ENCODE data around the gene SIN3B. TPM values are rescaled to one million over a fixed set of nuclear protein-coding genes. Genes with fewer than 3 reads are reported as not detected.
"Not testable (repeated sequence)": the region's sequence is repeated elsewhere in the genome, so short reads cannot be mapped to it uniquely, and the experiment has no call there.

The SIN3B gene
- 19.8 and 22.2 TPM in 2 replicates for total RNA-seq
- 35.5 TPM for polyA plus RNA-seq (2012)

DNA sequence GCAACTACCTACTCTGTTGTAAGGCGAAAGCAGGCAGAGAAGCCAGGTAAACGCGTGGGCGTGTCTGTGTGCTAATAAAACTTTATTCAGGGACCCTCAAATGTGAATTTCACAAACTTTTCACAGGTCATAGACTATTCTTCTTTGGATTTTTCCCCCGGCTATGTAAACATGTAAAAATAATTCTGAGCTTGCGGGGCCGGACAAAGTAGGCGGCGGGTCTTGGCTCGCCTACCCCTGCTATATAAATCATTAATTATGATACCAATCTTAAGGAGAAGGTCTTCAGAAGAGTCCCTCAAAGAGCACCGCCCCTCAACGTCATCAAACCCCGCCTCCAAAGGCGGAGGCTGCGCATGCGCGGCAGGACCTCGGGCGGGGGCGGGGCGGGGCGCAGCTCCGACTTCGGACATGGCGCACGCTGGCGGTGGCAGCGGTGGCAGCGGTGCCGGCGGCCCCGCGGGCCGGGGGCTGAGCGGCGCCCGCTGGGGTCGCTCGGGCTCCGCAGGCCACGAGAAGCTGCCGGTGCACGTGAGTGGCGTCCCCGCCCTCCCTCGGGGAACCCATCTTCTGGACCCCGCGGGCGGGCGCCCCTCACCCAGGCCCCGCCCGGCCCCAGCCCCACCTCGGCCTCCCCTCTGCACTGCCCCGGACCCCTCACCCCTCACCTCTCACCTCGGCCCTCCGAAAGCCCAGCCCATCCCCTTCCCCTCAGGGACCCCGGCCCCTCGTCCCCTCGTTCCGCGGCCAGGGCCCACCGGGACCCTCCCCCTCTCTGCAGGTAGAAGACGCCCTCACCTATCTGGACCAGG is at the start of gene SIN3B:
TSS of gene SIN3B (plus strand) at position 389 of the 812 bp plus-strand sequence. CDS start at position 412, 23 bp downstream.
- DNase-seq (ENCODE audit: low read depth) = peak; percentile 91

DNA sequence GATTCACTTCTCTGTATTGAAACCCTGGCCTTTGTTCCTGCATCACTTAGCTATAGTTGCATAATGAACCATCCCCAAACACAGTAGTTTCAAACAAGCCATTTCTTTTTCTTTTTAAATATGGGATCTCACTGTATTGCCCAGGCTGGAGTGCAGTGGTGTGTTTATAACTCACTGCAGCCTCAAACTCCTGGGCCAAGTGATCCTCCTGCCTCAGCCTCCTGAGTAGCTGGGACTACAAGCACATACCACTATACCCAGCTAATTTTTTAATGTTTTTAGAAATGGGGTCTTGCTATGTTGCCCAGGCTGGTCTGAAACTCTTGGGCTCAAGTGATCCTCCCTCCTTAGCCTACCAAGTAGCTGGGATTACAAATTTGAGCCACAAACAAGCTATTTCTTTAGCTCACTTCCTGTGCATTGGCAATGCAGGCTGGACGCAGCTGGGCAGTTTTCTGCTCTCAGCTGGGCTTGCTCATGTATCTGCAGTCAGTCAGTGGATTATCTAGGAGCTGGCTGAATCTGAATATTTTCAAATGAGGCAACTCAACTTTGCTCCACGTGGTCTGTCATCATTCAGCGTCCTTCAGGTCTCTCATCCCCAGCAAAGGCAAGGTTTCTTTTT is 49.5 kb upstream of the SIN3B start:
- no peak for DNase-seq (ENCODE audit: low read depth)

DNA sequence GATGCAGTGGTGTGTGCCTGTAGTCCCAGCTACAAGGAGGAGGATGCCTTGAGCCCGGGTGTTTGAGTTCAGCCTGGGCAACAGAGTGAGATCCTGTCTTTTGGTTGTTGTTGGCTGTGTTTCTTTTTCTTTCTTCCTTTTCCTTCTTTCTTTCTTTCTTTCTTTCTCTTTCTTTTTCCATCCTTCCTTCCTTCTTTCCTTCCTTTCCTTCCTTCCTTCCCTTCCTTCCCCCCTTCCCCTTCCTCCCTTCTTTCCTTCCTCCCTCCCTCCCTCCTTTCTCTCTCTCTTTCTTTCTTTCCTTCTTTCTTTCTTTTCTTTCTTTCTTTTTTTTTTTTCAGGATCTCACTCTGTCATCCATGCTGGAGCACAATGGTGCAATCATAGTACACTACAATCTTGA is 46.5 kb upstream of the SIN3B start:
- DNase-seq (ENCODE audit: low read depth) = no peak

DNA sequence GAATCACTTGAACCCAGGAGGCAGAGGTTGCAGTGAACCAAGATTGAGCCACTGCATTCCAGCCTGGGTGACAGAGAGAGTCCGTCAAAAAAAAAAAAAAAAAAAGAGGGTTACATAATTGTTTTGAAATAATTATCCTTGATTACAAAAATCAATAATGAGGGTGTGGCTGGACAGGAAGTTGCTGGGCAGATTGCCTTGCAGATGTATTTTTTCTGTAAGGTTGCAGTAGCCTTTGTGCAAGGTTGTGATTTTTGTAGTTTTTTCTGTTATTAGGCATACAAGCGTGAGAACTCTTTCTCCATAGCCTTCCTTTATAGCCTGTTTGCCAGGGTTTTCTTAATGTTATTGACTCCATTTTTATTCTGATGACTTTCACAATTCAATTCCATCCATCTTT is 40.7 kb upstream of the SIN3B start:
- no peak for DNase-seq (ENCODE audit: low read depth)

DNA sequence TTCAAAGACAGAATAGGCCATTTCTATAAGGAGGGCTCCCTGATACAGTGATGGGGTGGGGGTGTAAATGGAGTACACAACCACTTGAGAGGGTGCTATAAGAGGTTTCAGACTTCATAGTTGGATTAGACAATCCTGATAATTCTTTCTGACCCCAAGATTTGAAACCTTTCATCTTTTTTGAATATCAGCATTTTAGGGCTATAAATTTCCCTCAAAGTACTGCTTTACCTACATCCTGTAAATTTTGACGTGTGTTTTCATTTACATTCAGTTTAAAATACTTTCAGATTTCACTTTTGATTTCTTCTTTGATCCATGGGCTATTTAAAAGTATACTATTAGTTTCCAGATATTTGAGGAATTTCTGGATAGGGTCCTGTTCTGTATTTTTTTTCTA is 40.0 kb upstream of the SIN3B start:
- no peak for DNase-seq (ENCODE audit: low read depth)

DNA sequence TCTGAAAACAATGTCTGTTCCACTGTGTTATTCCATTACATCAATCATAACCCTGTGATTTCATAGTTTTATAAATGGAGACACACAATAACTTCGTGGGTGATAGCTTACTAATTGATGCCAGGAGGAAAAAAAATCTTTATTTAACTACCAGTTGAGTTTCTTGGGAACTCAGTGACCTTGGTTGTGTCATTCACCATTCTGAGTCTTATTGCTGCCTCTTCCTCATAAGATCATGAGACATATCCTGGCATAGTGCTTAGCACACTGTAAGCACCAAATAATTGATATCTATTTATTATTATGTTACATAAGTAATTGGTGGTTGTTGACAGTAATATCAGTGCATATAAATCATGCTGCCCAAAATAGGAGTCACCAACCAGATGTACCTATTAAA is 39.1 kb upstream of the SIN3B start:
- DNase-seq (ENCODE audit: low read depth) = no peak

DNA sequence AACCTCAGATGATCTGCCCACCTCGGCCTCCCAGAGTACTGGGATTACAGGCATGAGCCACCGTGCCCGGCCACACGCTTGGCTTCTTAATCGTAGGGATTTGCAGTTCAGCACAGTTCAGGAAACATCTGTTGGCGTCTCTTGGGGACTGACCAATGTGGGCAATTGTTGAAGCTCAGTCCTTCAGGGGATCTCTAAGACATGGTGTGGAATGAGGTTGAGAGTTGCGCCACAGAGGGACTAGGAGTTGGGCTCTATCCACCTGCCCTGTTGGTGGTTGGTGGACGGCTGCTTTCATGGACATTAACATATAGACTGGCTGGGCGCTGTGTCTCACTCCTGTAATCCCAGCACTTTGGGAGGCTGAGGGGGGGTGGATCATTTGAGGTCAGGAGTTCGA is 37.3 kb upstream of the SIN3B start:
- DNase-seq (ENCODE audit: low read depth) = no peak

DNA sequence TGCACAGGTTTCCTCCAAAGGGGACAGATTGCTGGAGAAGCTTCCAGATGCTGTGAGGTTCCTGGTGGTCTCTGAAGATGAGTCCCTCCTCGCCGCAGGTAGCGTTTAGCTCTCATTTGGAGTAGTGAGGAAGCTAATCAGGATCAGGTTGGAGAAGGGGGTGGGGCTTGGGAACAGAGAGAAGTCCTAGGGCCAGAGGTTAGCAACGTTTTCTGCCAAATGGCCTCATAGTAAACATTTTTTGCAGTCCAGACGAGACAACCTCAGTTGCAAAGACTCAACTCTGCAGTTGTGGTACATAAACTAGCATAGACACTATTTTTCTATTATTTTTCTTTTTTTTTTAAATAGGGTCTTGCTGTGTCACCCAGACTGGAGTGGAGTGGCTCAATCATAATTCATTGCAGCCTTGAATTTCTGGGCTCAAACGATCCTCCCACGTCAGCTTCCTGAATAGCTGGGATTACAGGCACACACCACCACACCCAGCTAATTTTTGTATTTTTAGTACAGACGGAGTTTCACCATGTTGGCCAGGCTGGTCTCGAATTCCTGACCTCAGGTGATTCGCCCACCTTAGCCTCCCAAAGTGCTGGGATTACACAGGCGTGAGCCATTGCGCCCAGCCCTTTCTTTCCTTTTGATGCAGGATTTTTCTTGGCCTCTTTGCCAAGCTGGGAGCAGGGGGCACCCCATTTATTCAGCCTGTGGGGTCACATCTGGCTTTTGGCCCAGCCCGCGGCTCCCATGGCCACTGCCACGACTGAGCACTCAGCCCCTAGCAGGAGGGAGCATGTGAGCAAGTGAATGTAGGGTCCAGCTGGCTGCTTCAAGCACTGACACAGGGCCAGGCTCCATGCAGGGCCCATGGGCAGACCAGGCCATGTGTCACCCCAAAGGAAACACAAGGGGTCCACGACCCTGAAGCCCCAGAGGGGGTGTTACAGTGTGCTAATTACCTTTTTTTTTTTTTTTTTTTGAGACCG is 34.4 kb upstream of the SIN3B start:
- no peak for DNase-seq (ENCODE audit: low read depth)

GRCh38 chr19:16795731-16796130 is 33.5 kb upstream of the SIN3B start:
- no peak for DNase-seq (ENCODE audit: low read depth)

DNA sequence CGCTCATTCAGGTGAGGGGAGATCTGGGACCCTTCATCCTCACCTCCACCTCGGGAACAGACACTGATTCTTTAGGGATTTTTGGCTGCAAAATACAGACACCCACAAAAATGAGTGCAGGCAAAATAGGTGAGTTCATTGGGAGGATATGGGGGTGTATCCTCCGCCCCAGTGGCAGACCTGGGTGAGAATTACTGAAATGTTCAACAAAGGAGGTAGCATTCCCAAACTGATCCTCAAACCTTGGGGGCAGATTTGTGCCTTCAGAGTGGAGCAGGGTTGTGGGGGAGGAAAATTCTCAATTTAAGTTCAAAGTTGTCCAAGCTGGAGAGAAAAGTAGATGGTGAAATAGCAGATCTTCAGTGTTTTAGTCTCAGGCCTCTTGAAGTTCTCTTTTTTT is 31.3 kb upstream of the SIN3B start:
- no peak for DNase-seq (ENCODE audit: low read depth)

GRCh38 chr19:16798326-16798725 is 30.9 kb upstream of the SIN3B start:
- DNase-seq (ENCODE audit: low read depth) = not testable (repeated sequence)

DNA sequence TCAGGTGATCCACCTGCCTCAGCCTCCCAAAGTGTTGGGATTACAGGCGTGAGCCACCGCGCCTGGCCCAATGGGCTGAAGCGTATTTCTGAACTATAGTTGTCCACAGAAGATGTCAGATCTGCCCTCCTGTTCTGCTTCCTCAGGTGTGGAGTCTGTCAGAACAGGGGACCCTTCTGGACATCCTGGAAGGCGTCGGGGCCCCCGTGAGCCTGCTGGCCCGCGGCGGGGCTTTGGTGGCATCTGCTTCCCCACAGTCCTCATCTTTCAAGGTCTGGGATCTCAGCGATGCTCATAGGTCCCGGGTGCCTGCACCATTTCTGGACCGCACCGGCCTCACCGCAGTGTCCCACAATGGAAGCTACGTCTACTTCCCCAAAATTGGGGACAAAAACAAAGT is 29.5 kb upstream of the SIN3B start:
- DNase-seq (ENCODE audit: low read depth) = no peak

DNA sequence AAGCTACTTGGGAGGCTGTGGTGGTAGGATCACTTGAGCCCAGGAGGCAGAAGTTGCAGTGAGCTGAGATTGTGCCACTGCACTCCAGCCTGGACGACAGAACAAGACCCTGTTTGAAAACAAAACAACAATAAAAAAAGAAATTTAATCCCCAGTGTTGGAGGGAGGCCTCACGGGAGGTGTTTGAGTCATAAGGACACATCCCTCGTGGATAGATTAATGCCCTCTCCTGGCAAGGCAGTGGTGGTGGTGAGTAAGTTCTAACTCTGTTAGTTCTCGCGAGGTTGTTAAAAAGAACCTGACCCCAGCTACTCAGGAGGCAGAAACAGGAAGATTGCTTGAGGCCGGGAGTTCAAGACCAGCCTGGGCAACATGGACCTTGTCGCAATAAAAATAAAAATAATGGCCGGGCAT is 27.6 kb upstream of the SIN3B start:
- DNase-seq (ENCODE audit: low read depth) = peak; percentile 29

- DNase-seq (ENCODE audit: low read depth) = no peak
Observed at GRCh38 chr19:16804176-16804575, 25.0 kb upstream of the SIN3B start.

DNA sequence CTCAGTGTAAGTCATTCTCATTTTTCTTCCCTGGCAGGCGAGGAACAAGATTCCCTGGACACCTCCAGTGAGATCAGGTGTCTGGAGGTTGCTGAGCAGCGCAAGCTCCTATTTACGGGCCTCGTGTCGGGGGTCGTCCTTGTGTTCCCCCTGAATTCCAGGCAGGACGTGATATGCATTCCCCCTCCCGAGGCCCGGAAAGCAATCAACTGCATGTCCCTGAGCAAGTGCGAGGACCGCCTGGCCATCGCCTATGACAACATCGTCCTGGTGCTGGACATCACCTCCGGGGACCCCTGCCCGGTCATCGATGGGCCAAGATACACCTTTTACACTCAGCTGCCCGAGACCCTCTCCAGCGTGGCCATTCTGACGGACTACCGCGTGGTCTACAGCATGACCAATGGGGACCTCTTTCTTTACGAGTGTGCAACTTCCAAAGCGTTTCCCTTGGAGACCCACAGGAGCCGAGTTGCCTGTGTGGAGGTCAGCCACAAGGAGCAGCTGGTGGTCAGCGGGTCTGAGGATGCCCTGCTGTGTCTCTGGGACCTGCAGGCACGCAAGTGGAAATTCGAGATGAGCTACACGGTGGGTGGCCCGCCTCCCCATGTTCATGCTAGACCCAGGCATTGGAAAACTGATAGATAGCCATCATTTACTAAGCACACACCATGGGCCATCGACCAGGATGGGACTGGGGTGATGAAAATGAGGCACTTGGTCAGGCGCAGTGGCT is 21.5 kb upstream of the SIN3B start:
- DNase-seq (ENCODE audit: low read depth) = no peak

GRCh38 chr19:16814526-16815100 is 14.6 kb upstream of the SIN3B start:
- peak; percentile 55 for DNase-seq (ENCODE audit: low read depth)

- DNase-seq (ENCODE audit: low read depth) = no peak
Observed at GRCh38 chr19:16820056-16820455, 9.1 kb upstream of the SIN3B start.

GRCh38 chr19:16821081-16821480 is 8.1 kb upstream of the SIN3B start:
- DNase-seq (ENCODE audit: low read depth) = no peak

- no peak for DNase-seq (ENCODE audit: low read depth)
Observed at GRCh38 chr19:16822648-16823047, 6.5 kb upstream of the SIN3B start.

DNA sequence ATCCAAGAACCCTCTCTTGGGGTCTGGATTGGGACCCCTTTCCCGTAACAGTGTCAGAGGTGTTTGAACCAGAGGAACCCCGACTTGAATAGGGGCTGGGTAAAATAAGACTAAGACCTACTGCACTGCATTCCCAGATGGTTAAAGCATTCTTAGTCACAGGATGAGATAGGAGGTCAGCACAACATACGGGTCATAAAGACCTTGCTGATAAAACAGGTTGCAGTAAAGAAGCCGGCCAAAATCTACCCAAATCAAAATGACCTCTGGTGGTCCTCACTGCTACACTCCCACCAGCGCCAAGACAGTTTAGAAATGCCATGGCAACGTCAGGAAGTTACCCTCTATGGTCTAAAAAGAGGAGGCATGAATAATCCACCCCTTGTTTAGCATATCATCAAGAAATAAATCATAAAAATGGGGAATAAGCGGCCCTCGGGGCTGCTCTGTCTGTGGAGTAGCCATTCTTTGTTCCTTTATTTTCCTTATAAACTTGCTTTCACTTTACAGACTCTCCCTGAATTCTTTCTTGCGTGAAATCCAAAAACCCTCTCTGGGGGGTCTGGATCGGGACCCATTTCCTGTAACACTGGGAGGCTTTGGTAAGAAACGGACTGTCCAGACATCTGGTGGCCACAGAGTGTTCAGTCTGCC is 4.4 kb upstream of the SIN3B start:
- no peak for DNase-seq (ENCODE audit: low read depth)

Measured in myocyte (in vitro differentiated cells).